Activated CD4-positive, CD25-positive, alpha-beta regulatory T cell (primary cell): Measurements from ENCODE around the gene CD180.

Experiments used
- DNase-seq, 4 experiments: peaks; one replicate each; lab custom pipeline; 2025; lab: John Stamatoyannopoulos, UW

The CD180 gene

GRCh38 chr5:67211926-67212325 lies 15.3 kb upstream of the CD180 start:
- no peak for DNase-seq

- DNase-seq, result peak; percentile 8 to 34 (median 24)
Observed at GRCh38 chr5:67209141-67209771, 12.7 kb upstream of the CD180 start.

DNA sequence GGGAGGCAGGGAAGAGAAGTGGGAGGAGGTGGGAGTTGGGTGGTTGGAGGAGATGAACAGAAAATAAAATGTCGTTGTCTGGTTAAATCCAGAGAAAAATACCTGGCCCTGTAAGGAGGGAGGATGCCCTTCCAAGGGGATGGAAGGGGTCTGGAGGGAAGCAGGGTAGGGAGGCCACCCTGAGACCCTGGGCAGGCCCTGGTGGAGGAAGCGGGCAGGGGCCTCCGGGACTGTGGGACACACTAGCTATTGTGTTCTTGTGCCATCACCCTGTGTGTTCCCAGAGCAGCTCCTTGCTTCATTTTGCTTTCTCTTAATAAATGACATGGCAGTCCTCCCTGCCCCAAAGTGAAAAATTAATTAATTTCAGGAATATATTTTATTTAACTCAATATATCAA lies 11.8 kb upstream of the CD180 start:
- no peak for DNase-seq

- peak; percentile 57 to 74 (median 68) for DNase-seq
Observed at GRCh38 chr5:67206929-67207328, 10.3 kb upstream of the CD180 start.

DNA sequence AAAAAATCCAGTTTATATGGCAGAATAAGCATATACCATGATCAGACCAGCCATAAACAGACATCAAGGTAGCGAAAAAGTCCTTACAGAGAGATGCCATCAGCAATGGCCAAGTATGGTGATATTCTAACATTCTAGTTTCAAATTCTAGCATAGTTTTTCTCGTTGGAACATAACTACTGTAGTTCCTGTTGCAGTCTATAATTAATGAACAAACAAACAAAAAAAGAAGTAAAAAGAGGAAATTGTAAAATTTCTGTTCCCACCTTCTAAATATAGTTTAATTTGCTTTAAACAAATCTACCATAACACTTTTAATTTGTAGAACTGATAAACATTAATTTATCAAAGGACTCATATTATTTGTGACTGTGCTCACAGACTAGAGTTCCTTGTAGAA lies 9.9 kb upstream of the CD180 start:
- DNase-seq, result no peak

- no peak for DNase-seq
Observed at GRCh38 chr5:67205981-67206380, 9.4 kb upstream of the CD180 start.

- DNase-seq, result no peak
Observed at GRCh38 chr5:67204821-67205220, 8.2 kb upstream of the CD180 start.

GRCh38 chr5:67203701-67204074 lies 7.1 kb upstream of the CD180 start:
- no peak for DNase-seq

- DNase-seq, result no peak
Observed at GRCh38 chr5:67202828-67203227, 6.2 kb upstream of the CD180 start.

DNA sequence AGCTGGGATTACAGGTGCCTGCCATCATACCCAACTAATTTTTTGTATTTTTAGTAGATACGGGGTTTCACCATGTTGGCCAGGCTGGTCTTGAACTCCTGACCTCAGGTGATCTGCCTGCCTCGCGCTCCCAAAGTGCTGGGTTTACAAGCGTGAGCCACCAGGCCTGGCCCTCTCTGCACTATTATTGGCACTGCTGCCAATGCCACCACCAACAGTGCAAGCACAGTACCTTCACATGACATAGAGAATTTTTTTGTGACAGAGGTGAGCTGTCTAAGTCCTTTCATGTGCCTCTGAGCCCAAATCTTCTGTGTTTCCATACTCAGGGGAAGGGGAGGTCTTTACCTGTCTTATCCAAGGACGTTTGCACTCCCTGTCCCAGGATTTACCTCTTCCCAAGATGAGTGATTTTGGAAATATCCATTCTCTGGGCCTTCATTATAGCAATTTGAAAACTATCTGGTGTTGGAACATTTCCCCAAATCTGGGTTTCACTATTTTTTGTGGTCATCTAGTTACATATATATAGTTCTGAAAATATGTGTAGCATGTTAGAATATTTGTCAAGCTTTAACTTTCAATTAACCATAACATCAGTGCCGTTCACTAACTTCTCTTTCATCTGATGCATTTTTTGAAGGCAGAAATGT lies 5.4 kb upstream of the CD180 start:
- DNase-seq, result no peak

GRCh38 chr5:67200809-67201562 lies 4.4 kb upstream of the CD180 start:
- DNase-seq, result no peak

- DNase-seq, result no peak
Observed at GRCh38 chr5:67199859-67200258, 3.3 kb upstream of the CD180 start.

DNA sequence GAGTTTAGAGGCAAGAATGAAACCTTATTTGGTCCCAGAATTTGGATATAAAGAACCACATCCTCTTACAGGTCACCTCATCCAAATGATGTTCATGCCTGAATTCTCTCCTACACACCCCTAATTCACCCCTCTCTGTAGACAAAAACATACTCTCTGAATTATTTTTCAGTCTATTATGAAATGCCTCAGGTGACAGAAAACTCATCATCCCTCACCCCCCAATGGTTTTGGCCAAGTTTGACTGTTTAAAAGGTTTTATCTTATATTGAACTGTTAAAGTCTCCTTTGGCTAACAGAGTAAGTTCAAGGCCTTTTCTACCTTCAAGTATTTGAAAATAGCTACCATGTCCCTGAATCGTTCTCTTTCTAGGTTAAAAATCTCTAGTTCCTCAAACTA lies 2.3 kb upstream of the CD180 start:
- DNase-seq, result no peak

- no peak for DNase-seq
Observed at GRCh38 chr5:67197536-67197935, 937 bp upstream of the CD180 start.

GRCh38 chr5:67195406-67196275 lies 958 bp downstream of the CD180 start:
- DNase-seq, result no peak

DNA sequence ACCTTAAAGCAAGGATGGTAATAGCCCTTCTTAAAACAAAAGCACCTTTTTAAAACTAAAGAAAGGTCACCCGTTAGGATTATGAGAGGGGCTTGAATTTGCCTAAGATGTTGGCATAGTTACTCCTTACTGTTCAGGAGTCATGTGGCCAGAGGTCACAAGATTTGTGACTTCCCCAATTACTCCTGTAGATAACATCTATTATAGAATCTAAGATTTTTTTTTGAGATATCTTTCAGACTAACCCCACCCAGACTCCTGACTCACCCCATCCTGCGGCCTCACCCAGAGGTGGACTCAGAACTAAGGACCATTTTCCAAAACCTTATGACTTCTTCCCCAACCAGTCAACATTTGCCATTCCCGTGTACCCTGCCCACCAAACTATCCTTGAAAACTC lies 2.4 kb downstream of the CD180 start:
- no peak for DNase-seq

DNA sequence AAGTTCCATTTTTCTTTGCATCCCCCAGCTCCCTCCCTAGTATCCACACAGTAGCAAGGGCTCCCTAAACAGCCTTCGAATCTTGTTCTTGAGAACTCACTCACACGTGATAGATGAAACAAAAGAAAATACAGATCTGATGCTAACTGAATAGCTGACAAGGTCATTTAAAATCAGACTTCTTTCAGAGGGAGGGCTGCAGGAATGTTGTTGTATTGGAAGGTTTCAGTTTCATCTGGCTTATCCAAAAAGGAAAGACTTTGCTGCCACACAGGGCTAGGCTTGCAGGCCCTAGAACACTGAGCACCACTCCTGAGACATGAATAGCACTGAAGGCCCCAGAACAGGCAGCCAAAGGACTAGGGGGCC lies 3.2 kb downstream of the CD180 start:
- no peak for DNase-seq

GRCh38 chr5:67192719-67193438 lies 3.7 kb downstream of the CD180 start:
- DNase-seq, result no peak

GRCh38 chr5:67190861-67191260 lies 5.7 kb downstream of the CD180 start:
- no peak for DNase-seq

- no peak for DNase-seq
Observed at GRCh38 chr5:67190410-67190809, 6.2 kb downstream of the CD180 start.

GRCh38 chr5:67189931-67190330 lies 6.7 kb downstream of the CD180 start:
- DNase-seq, result no peak

DNA sequence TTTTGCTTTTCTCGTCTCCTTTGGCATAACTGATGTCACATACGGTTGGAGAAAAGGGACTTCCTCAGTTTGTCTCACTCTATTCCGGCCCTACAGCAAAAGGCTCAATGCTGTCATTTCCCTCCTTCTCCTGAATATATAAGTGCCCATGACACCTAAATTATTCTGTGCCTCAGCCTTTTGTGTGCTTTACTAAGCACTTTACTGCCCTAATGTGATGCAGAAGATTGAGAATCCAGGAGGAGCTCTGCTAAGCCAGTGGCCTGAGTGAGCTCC lies 7.6 kb downstream of the CD180 start:
- DNase-seq, result no peak
